HL-60 (cell line): ENCODE results near the gene ATP2A2.
A peak's percentile ranks its signal among the peaks of the same experiment; 100 is the strongest.

Source experiments
- DNase-seq, 2 experiments: peaks; one replicate each; pipeline ENCODE4 v3.0.0-alpha.2; 2010 to 2020; ENCODE audit warnings: low read depth in 1 of 2, low spot score in 1 of 2
- H3K27ac ChIP-seq: fragments of 250-450 bp; sonication (Bioruptor Pico); replicated peaks from 2 replicates; pipeline ENCODE4 v1.5.1; 2020; ENCODE audit warnings: mild to moderate bottlenecking, moderate library complexity
- H3K27me3 ChIP-seq: fragments of 250-450 bp; sonication (Bioruptor Pico); 2 replicates; pipeline ENCODE4 v1.5.1; 2021; ENCODE audit warnings: mild to moderate bottlenecking, moderate library complexity; ENCODE audit not compliant: insufficient read depth, poor library complexity, severe bottlenecking
- H3K4me3 ChIP-seq: replicated peaks from 2 replicates; pipeline ENCODE4 v1.5.1; 2011; ENCODE audit warnings: mild to moderate bottlenecking, control low read depth, low read length; ENCODE audit not compliant: insufficient read depth
- CTCF ChIP-seq: IDR thresholded peaks from one replicate; pipeline ENCODE4 v1.5.1; 2011; ENCODE audit warnings: low read length, control low read depth, inconsistent platforms; ENCODE audit not compliant: insufficient read depth
- GABPA ChIP-seq: IDR thresholded peaks from 2 replicates; pipeline ENCODE4 v1.6.1; 2012; ENCODE audit warnings: low read depth
- POLR2AphosphoS5 ChIP-seq: IDR thresholded peaks from 2 replicates; pipeline ENCODE4 v1.6.1; 2012; ENCODE audit warnings: low read depth
- REST ChIP-seq: IDR thresholded peaks from 2 replicates; pipeline ENCODE4 v1.6.1; 2012; ENCODE audit warnings: low read depth; ENCODE audit not compliant: insufficient replicate concordance
- SPI1 ChIP-seq: IDR thresholded peaks from 2 replicates; pipeline ENCODE4 v1.6.1; 2012; ENCODE audit warnings: low read depth, mild to moderate bottlenecking, borderline replicate concordance

Gene ATP2A2

GRCh38 chr12:110279566-110280375, 1.3 kb upstream of the ATP2A2 start:
- Histone ChIP-seq H3K27me3 (no peaks in the 10 kb centered on the region), H3K4me3 (no peak overlapping the region), H3K27ac (no peak overlapping the region)
- TF ChIP-seq POLR2AphosphoS5 (no peak), SPI1 (no peak), REST (no peak), CTCF (no peak), GABPA (no peak)
- DNase-seq = no peak

- peak overlapping the region; percentile 75 for H3K4me3 ChIP-seq
- H3K27me3 ChIP-seq = no peaks in the 10 kb centered on the region
- TF ChIP-seq SPI1 (no peak), CTCF (no peak), GABPA (no peak), POLR2AphosphoS5 (no peak), REST (no peak)
- DNase-seq = peak in 1 of 2 experiments; percentile 29
- H3K27ac ChIP-seq = peak overlapping the region; percentile 72
Measured at GRCh38 chr12:110280392-110280778, 662 bp upstream of the ATP2A2 start.

GRCh38 chr12:110281549-110282299, 677 bp downstream of the ATP2A2 start:
- TF ChIP-seq REST (peak; percentile 56), GABPA (no peak), POLR2AphosphoS5 (peak; percentile 79)
- DNase-seq = peak in 1 of 2 experiments; percentile 67
- peak overlapping the region; percentile 83 for H3K27ac ChIP-seq
- no peaks in the 10 kb centered on the region for H3K27me3 ChIP-seq
- H3K4me3 ChIP-seq = peak overlapping the region; percentile 83
